Uterus (tissue), 4 donors: Measurements from ENCODE around the gene FZR1. TPM values are rescaled to one million over a fixed set of nuclear protein-coding genes. Genes with fewer than 3 reads are reported as not detected.
A peak's percentile ranks its signal among the peaks of the same experiment; 100 is the strongest.

Experiments used
- DNase-seq, 2 donors: peaks; one replicate each; pipeline ENCODE4 v3.0.0-alpha.2; 2019 to 2020
- H3K27ac ChIP-seq, 2 donors: fragments of 200-600 bp; sonication (generic); 1 replicate in 1 of 2; 2 replicates in 1 of 2; pipeline ENCODE4 v1.5.1; 2016 to 2018
- H3K27me3 ChIP-seq, 2 donors: fragments of 200-600 bp; sonication (generic); one replicate each; pipeline ENCODE4 v1.5.1; 2018 to 2019; ENCODE audit warnings: control low read depth in 1 of 2
- H3K36me3 ChIP-seq, 2 donors: fragments of 200-600 bp; sonication (generic); one replicate each; pipeline ENCODE4 v1.5.1; 2019; ENCODE audit warnings: control low read depth in 1 of 2
- H3K4me1 ChIP-seq, 2 donors: fragments of 200-600 bp; sonication (generic); one replicate each; pipeline ENCODE4 v1.5.1; 2018 to 2019; ENCODE audit warnings: control low read depth in 1 of 2
- H3K4me3 ChIP-seq, 2 donors: fragments of 200-600 bp; sonication (generic); 1 replicate in 1 of 2; 2 replicates in 1 of 2; pipeline ENCODE4 v1.5.1; 2018 to 2019; ENCODE audit warnings: mild to moderate bottlenecking in 1 of 2
- H3K9me3 ChIP-seq, 2 donors: fragments of 200-600 bp; sonication (generic); one replicate each; pipeline ENCODE4 v1.5.1; 2019; ENCODE audit warnings: control low read depth in 1 of 2
- CTCF ChIP-seq, 4 experiments: fragments of 200-600 bp in 2 of 4; fragments of 450-650 bp in 2 of 4; sonication (generic) in 2 of 4; IDR thresholded peaks; one replicate each; pipeline ENCODE4 v1.5.1; 2016 to 2019; ENCODE audit warnings: antibody characterized with exemption in 4 of 4, mild to moderate bottlenecking in 2 of 4, moderate library complexity in 1 of 4
- POLR2A ChIP-seq, 2 donors: fragments of 450-650 bp; IDR thresholded peaks; one replicate each; pipeline ENCODE4 v1.6.1; 2016; ENCODE audit warnings: antibody characterized with exemption in 2 of 2, mild to moderate bottlenecking in 1 of 2, moderate library complexity in 1 of 2
- intact Hi-C: fragments of 100-400 bp; cut with DNase I; formaldehyde crosslinking; loops from one replicate; pipeline ENCODE4 v1.15.1; 2023; ENCODE audit warnings: low total_unique reads
- total RNA-seq, 4 donors: library from RNA; depleted of rRNA in 3 of 4; stranded (reverse); fragments of >200 nt in 3 of 4; gene quantifications; one replicate each; pipeline versions ENCODE4 v1.1.0 to v1.2.4, GENCODE V29; 2014 to 2023
- donor health status: DM: yes; HTN: yes; CAD: no.

Gene FZR1
- total RNA-seq, 4 donors from 2014 or later, result 3.8 to 70.8 (median 33.0) TPM

- Histone ChIP-seq H3K4me1 (peaks cover 0 to 9% of the 10 kb centered on the region in 2 donors), H3K9me3 (no peaks in the 10 kb centered on the region), H3K27me3 (no peaks in the 10 kb centered on the region), H3K4me3 (no peak overlapping the region), H3K27ac (peak overlapping the region; percentile 40 to 70), H3K36me3 (no peaks in the 10 kb centered on the region)
- peak in 1 of 2 donors; percentile 27 for DNase-seq
- TF ChIP-seq POLR2A (IDR thresholded peaks at IDR 0.05) (no peak), CTCF (IDR thresholded peaks at IDR 0.05) (no peak)
- intact Hi-C loops, result no loop called here
Measured at GRCh38 chr19:3464587-3465235, 41.4 kb upstream of the FZR1 start.

GRCh38 chr19:3465552-3465951, 40.6 kb upstream of the FZR1 start:
- TF ChIP-seq POLR2A (IDR thresholded peaks at IDR 0.05) (no peak), CTCF (IDR thresholded peaks at IDR 0.05) (no peak)
- DNase-seq, result peak in 1 of 2 donors; percentile 21
- intact Hi-C loops, result no loop called here
- Histone ChIP-seq H3K4me1 (peaks cover 0 to 9% of the 10 kb centered on the region in 2 donors), H3K27me3 (no peaks in the 10 kb centered on the region), H3K9me3 (no peaks in the 10 kb centered on the region), H3K27ac (peak overlapping the region; percentile 58), H3K4me3 (no peak overlapping the region), H3K36me3 (no peaks in the 10 kb centered on the region)

GRCh38 chr19:3466635-3467034, 39.5 kb upstream of the FZR1 start:
- peaks cover 0 to 9% of the 10 kb centered on the region in 2 donors for H3K4me1 ChIP-seq

GRCh38 chr19:3467437-3468198, 38.5 kb upstream of the FZR1 start:
- intact Hi-C loops, result loop anchor here (2.0 kb wide), 1 partner anchor 29 kb away; no protein-coding TSS in a partner anchor
- no peak overlapping the region for H3K4me3 ChIP-seq
- H3K36me3 ChIP-seq, result no peaks in the 10 kb centered on the region
- peak overlapping the region; percentile 11 to 39 for H3K27ac ChIP-seq
- TF ChIP-seq CTCF (IDR thresholded peaks at IDR 0.05) (no peak), POLR2A (IDR thresholded peaks at IDR 0.05) (no peak)
- peaks cover 0 to 10% of the 10 kb centered on the region in 2 donors for H3K4me1 ChIP-seq
- no peaks in the 10 kb centered on the region for H3K27me3 ChIP-seq
- no peaks in the 10 kb centered on the region for H3K9me3 ChIP-seq
- peak in 1 of 2 donors; percentile 22 for DNase-seq

More at GRCh38 chr19:3466635-3467034, 39.5 kb upstream of the FZR1 start:
- Histone ChIP-seq H3K9me3 (no peaks in the 10 kb centered on the region), H3K36me3 (no peaks in the 10 kb centered on the region), H3K27ac (peak overlapping the region; percentile 58), H3K4me3 (no peak overlapping the region), H3K27me3 (no peaks in the 10 kb centered on the region)
- intact Hi-C loops, result no loop called here
- TF ChIP-seq CTCF (IDR thresholded peaks at IDR 0.05), result no peak
- DNase-seq, result peak in 1 of 2 donors; percentile 40

- peak overlapping the region; percentile 11 to 39 for H3K27ac ChIP-seq
- TF ChIP-seq CTCF (IDR thresholded peaks at IDR 0.05) (no peak), POLR2A (IDR thresholded peaks at IDR 0.05) (no peak)
- H3K9me3 ChIP-seq, result no peaks in the 10 kb centered on the region
- H3K36me3 ChIP-seq, result no peaks in the 10 kb centered on the region
- intact Hi-C loops, result loop anchor here (2.0 kb wide), 1 partner anchor 29 kb away; no protein-coding TSS in a partner anchor
- DNase-seq, result no peak
- no peaks in the 10 kb centered on the region for H3K27me3 ChIP-seq
- H3K4me3 ChIP-seq, result no peak overlapping the region
- peaks cover 0 to 13% of the 10 kb centered on the region in 2 donors for H3K4me1 ChIP-seq
Measured at GRCh38 chr19:3468211-3468610, 37.9 kb upstream of the FZR1 start.
